Measurements from ENCODE around the gene FGA. TPM values are rescaled to one million over a fixed set of nuclear protein-coding genes. Genes with fewer than 3 reads are reported as not detected.
"Not testable (repeated sequence)": the region's sequence is repeated elsewhere in the genome, so short reads cannot be mapped to it uniquely, and the experiment has no call there.

Gene FGA
- polyA plus RNA-seq, 1 donor (not counting 4 experiments of a cell fraction or from before 2014, with no cell fraction given): not detected

- no peak for FAIRE-seq
- no peaks in the 10 kb centered on the region for H3K4me1 ChIP-seq (ENCODE audit: control insufficient read depth, extremely low read depth, insufficient read depth, low read length)
- dilution Hi-C loops (cut with MboI; ENCODE audit: extremely low pct_ligation_motif_present, low sequenced_read_pairs): no loop called here
Measured at GRCh38 chr4:154595807-154596206, 5.3 kb upstream of the FGA start.

GRCh38 chr4:154594343-154594742, 3.8 kb upstream of the FGA start:
- H3K27me3 ChIP-seq (ENCODE audit: control insufficient read depth, extremely low read depth, insufficient read depth, low read length); H3K9me1 ChIP-seq (ENCODE audit: control insufficient read depth, extremely low read depth, insufficient read depth, low read length); H3K4me3 ChIP-seq (ENCODE audit: control insufficient read depth in 2 of 3, extremely low read depth in 1 of 3, insufficient read depth in 2 of 3, low read depth in 1 of 3, low read length in 3 of 3); H3K27ac ChIP-seq (ENCODE audit: control insufficient read depth, insufficient read depth, low read length); FAIRE-seq; H3K79me2 ChIP-seq (ENCODE audit: control insufficient read depth, insufficient read depth, low read length); H3K9ac ChIP-seq (ENCODE audit: control insufficient read depth, extremely low read depth, insufficient read depth, low read length); H3K4me1 ChIP-seq (ENCODE audit: control insufficient read depth, extremely low read depth, insufficient read depth, low read length); dilution Hi-C loops (cut with MboI; ENCODE audit: extremely low pct_ligation_motif_present, low sequenced_read_pairs); H2AFZ ChIP-seq (ENCODE audit: control insufficient read depth, low read length); H3K36me3 ChIP-seq (ENCODE audit: control insufficient read depth in 2 of 2, extremely low read depth in 1 of 2, insufficient read depth in 2 of 2, low read length in 2 of 2); H3K4me2 ChIP-seq (ENCODE audit: control insufficient read depth, extremely low read depth, insufficient read depth, low read depth, low read length); H3K9me3 ChIP-seq (ENCODE audit: control insufficient read depth, low read depth, low read length); DNase-seq (ENCODE audit: low read depth, low spot score); H4K20me1 ChIP-seq (ENCODE audit: control insufficient read depth, extremely low read depth, insufficient read depth, low read length): not testable (repeated sequence)

More at GRCh38 chr4:154595807-154596206, 5.3 kb upstream of the FGA start:
- H3K9ac ChIP-seq (ENCODE audit: control insufficient read depth, extremely low read depth, insufficient read depth, low read length): no peak overlapping the region
- H3K79me2 ChIP-seq (ENCODE audit: control insufficient read depth, insufficient read depth, low read length): no peaks in the 10 kb centered on the region
- no peak for DNase-seq (ENCODE audit: low read depth, low spot score)
- no peaks in the 10 kb centered on the region for H3K36me3 ChIP-seq (ENCODE audit: control insufficient read depth in 2 of 2, extremely low read depth in 1 of 2, insufficient read depth in 2 of 2, low read length in 2 of 2)
- no peak overlapping the region for H2AFZ ChIP-seq (ENCODE audit: control insufficient read depth, low read length)
- H3K27ac ChIP-seq (ENCODE audit: control insufficient read depth, insufficient read depth, low read length): no peak overlapping the region
- no peaks in the 10 kb centered on the region for H3K27me3 ChIP-seq (ENCODE audit: control insufficient read depth, extremely low read depth, insufficient read depth, low read length)
- H3K9me1 ChIP-seq (ENCODE audit: control insufficient read depth, extremely low read depth, insufficient read depth, low read length): no peaks in the 10 kb centered on the region
- H3K4me3 ChIP-seq (ENCODE audit: control insufficient read depth in 2 of 3, extremely low read depth in 1 of 3, insufficient read depth in 2 of 3, low read depth in 1 of 3, low read length in 3 of 3): no peak overlapping the region
- H3K9me3 ChIP-seq (ENCODE audit: control insufficient read depth, low read depth, low read length): no peaks in the 10 kb centered on the region
- TF ChIP-seq, protein P1, sequence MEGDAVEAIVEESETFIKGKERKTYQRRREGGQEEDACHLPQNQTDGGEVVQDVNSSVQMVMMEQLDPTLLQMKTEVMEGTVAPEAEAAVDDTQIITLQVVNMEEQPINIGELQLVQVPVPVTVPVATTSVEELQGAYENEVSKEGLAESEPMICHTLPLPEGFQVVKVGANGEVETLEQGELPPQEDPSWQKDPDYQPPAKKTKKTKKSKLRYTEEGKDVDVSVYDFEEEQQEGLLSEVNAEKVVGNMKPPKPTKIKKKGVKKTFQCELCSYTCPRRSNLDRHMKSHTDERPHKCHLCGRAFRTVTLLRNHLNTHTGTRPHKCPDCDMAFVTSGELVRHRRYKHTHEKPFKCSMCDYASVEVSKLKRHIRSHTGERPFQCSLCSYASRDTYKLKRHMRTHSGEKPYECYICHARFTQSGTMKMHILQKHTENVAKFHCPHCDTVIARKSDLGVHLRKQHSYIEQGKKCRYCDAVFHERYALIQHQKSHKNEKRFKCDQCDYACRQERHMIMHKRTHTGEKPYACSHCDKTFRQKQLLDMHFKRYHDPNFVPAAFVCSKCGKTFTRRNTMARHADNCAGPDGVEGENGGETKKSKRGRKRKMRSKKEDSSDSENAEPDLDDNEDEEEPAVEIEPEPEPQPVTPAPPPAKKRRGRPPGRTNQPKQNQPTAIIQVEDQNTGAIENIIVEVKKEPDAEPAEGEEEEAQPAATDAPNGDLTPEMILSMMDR (optimal IDR thresholded peaks at IDR 0.05 in 1 of 3, IDR thresholded peaks at IDR 0.05 in 1 of 3, conservative IDR thresholded peaks at IDR 0.05 in 1 of 3; ENCODE audit: extremely low read depth in 1 of 3, insufficient read depth in 2 of 3, low read length in 3 of 3): no peak
- TF ChIP-seq EZH2 (IDR thresholded peaks at IDR 0.05; ENCODE audit: low read length): no peak
- H4K20me1 ChIP-seq (ENCODE audit: control insufficient read depth, extremely low read depth, insufficient read depth, low read length): no peaks in the 10 kb centered on the region
- no peak overlapping the region for H3K4me2 ChIP-seq (ENCODE audit: control insufficient read depth, extremely low read depth, insufficient read depth, low read depth, low read length)

GRCh38 chr4:154593868-154594267, 3.3 kb upstream of the FGA start:
- H4K20me1 ChIP-seq (ENCODE audit: control insufficient read depth, extremely low read depth, insufficient read depth, low read length): no peaks in the 10 kb centered on the region
- H2AFZ ChIP-seq (ENCODE audit: control insufficient read depth, low read length): no peak overlapping the region
- no peak overlapping the region for H3K27ac ChIP-seq (ENCODE audit: control insufficient read depth, insufficient read depth, low read length)
- no peaks in the 10 kb centered on the region for H3K79me2 ChIP-seq (ENCODE audit: control insufficient read depth, insufficient read depth, low read length)
- dilution Hi-C loops (cut with MboI; ENCODE audit: extremely low pct_ligation_motif_present, low sequenced_read_pairs): no loop called here
- TF ChIP-seq, protein P1 (optimal IDR thresholded peaks at IDR 0.05 in 1 of 3, IDR thresholded peaks at IDR 0.05 in 1 of 3, conservative IDR thresholded peaks at IDR 0.05 in 1 of 3; ENCODE audit: extremely low read depth in 1 of 3, insufficient read depth in 2 of 3, low read length in 3 of 3): no peak
- TF ChIP-seq EZH2 (IDR thresholded peaks at IDR 0.05; ENCODE audit: low read length): no peak
- no peaks in the 10 kb centered on the region for H3K9me1 ChIP-seq (ENCODE audit: control insufficient read depth, extremely low read depth, insufficient read depth, low read length)
- FAIRE-seq (no peak), DNase-seq (ENCODE audit: low read depth, low spot score) (no peak)
- no peak overlapping the region for H3K4me2 ChIP-seq (ENCODE audit: control insufficient read depth, extremely low read depth, insufficient read depth, low read depth, low read length)
- H3K27me3 ChIP-seq (ENCODE audit: control insufficient read depth, extremely low read depth, insufficient read depth, low read length): peaks cover 3% of the 10 kb centered on the region
- no peaks in the 10 kb centered on the region for H3K9me3 ChIP-seq (ENCODE audit: control insufficient read depth, low read depth, low read length)
- H3K36me3 ChIP-seq (ENCODE audit: control insufficient read depth in 2 of 2, extremely low read depth in 1 of 2, insufficient read depth in 2 of 2, low read length in 2 of 2): no peaks in the 10 kb centered on the region
- no peak overlapping the region for H3K9ac ChIP-seq (ENCODE audit: control insufficient read depth, extremely low read depth, insufficient read depth, low read length)
- H3K4me3 ChIP-seq (ENCODE audit: control insufficient read depth in 2 of 3, extremely low read depth in 1 of 3, insufficient read depth in 2 of 3, low read depth in 1 of 3, low read length in 3 of 3): no peak overlapping the region
- no peaks in the 10 kb centered on the region for H3K4me1 ChIP-seq (ENCODE audit: control insufficient read depth, extremely low read depth, insufficient read depth, low read length)

Measured in keratinocyte (primary cell).